ENCODE data around the gene HSPH1.
A peak's percentile ranks its signal among the peaks of the same experiment; 100 is the strongest.

Gene HSPH1

DNA sequence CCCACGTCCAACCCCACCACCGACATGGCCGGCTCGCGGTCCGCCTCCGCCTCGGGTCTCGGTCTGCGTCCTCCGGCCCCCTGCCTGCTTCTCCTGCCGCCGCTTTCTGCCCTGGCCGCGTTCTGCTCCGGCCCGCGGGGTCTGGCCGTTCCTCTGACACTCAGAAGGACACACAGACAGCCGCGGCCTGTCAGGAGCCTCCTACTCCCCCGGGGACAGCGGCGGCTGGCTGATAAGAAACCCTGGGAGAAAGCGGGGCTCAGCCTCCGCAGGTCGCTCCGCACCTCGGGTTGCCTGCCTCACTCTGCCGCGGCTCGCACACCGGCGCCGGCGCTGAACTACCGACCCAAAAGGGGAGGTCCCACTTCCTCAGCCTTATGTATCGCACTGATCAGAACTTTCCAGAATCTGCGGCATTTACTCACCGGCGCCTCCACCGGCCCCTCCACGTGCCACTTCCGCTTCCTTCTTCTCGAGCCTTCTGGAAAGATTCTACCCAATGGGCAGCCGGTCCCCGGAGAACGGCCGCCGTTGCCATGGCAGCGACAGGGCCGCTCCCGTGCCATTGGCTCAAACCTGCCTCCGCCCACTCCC, at the start of gene HSPH1:
Gene HSPH1 (minus strand): TSS at position 348 of the 594 bp plus-strand sequence. CDS start 322 bp downstream, at position 26.
- DNase-seq (ENCODE audit: low read depth in 2 of 2, low spot score in 1 of 2): peak; percentile 98

GRCh38 chr13:31209841-31210210, 48.1 kb upstream of the HSPH1 start:
- DNase-seq (ENCODE audit: low read depth in 2 of 2, low spot score in 1 of 2): no peak

DNA sequence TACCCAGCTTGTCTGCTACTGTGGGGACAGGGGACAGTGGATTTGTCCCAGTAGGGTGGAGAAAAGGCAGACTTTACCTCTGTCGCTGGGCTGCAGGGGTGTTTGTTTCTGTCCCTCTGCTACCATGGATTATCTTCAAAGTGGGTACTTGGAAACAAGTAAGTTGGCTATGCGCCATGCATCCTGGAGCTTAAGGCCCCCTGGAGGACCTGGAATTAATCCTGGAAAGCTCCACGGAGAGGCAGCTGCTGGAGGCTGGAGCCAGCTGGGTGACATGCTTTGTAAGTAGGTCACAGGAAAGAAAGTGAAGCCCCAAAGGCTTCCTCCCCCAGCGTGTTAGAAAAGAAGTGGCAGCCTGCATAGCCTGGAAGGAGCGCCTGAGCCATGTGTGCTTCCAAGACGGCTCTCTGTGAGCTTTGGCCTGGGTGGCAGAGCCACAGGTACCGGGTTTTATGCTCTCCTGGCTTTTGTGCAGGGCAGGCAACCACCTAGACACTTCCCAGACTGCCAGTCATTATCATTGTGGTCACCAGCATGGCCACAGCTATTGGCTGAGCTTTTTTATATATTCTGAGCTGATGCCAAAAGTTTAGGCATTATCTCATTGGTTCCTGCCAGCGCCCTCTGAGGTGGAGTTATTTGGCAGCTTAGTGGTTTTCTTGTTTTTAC, 47.6 kb upstream of the HSPH1 start:
- no peak for DNase-seq (ENCODE audit: low read depth in 2 of 2, low spot score in 1 of 2)

GRCh38 chr13:31208559-31209122, 46.9 kb upstream of the HSPH1 start:
- DNase-seq (ENCODE audit: low read depth in 2 of 2, low spot score in 1 of 2): no peak

GRCh38 chr13:31207661-31208552, 46.2 kb upstream of the HSPH1 start:
- DNase-seq (ENCODE audit: low read depth in 2 of 2, low spot score in 1 of 2): no peak

- DNase-seq (ENCODE audit: low read depth in 2 of 2, low spot score in 1 of 2): no peak
These were observed 42.9 kb upstream of the HSPH1 start for GRCh38 chr13:31204592-31204991.

DNA sequence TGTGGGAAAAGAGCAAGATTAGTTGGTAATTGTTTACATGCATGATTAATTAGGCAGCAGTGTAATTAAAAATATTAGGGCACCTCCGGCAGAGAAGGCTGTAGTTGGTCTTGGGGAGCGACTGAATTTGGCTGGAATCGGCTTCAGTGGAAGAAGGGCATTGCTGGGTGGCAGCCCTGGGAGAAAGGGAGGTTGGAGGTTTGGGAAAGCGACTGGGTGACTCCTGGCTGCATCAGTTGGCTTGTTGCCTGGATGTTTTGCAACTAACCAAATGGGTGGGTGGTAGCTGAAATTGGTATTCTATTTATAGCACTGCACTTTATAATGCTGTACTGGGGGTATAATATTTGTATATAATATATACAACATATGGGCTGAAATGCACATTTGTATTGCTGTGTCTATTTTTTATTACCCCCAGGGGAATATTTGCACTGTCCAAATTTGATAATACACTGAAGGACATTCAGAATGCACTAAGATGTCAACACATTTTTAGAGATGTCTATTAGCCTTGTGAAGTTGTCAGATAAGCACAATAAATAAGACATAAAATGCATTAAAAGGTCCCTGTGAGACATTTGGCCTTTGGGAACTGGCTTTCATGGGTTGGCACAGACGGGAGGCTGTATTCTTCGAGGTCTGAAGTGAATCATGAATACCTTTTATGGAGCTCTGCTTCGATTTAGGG, 39.8 kb upstream of the HSPH1 start:
- DNase-seq (ENCODE audit: low read depth in 2 of 2, low spot score in 1 of 2): no peak

GRCh38 chr13:31200637-31200971, 38.9 kb upstream of the HSPH1 start:
- peak in 1 of 2 donors; percentile 8 for DNase-seq (ENCODE audit: low read depth in 2 of 2, low spot score in 1 of 2)

DNA sequence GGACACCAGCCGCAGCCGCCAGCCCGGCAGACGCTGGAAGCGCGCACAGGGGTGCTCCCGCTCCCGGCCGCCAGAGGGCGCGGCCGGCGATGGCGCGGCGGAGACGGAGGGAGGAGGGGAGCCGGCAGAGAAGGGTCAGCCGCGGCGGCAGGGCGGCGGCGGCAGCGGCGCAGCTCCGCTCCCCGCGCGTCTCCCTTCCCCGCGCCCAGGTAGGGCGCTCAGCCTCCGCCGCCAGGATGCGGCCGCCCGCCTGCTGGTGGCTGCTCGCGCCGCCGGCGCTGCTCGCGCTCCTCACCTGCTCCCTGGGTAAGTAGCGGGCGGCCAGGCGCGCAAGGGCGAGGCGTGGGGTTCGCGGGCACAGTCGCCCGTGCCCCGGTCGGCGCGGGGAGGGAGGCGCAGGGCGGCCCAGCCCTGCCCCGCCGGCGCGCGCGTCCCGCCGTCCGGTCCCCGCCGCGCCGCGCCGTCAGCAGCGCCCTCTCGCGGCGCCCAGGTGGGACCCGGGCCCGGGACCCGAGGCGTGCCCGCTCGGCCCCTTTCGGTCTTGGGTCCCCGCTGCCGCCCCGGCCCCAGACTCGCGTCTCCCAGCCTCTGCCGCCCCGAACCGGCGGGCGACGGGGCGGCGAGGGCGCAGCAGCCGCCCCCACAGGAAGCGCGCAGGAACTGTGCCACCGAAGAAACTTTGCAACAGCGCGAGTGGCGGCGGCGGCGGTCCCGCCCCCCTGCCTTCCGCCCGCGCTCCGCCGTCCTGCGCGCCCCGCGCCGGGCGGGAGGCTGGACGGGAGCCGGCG, 38.3 kb upstream of the HSPH1 start, which contains the start of gene B3GLCT:
Gene B3GLCT (plus strand): TSS at position 127 of the 788 bp plus-strand sequence. CDS start 110 bp downstream, at position 237.
- peak; percentile 31 to 57 for DNase-seq (ENCODE audit: low read depth in 2 of 2, low spot score in 1 of 2)

GRCh38 chr13:31199527-31199848, 37.8 kb upstream of the HSPH1 start:
- DNase-seq (ENCODE audit: low read depth in 2 of 2, low spot score in 1 of 2): peak in 1 of 2 donors; percentile 23

DNA sequence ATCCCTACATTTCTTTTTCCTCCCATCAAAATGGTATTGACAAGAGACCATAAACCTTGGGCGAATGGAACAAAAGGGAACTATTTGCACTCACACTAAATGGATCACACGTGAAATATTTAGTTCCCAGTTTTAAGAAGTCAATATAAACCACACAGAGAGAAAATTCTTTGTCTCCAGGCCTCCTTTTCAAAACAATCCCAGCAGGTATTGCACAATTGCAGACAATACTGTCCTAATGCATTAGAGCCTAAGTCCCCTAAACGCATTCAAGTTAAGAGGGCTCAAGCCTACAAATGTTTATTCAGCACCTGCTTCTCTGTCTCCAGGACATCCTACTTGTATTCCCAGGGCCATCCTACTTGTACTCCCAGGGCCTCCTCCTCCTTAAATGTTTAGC, 36.8 kb upstream of the HSPH1 start:
- DNase-seq (ENCODE audit: low read depth in 2 of 2, low spot score in 1 of 2): no peak

- DNase-seq (ENCODE audit: low read depth in 2 of 2, low spot score in 1 of 2): no peak
These were observed 35.3 kb upstream of the HSPH1 start for GRCh38 chr13:31196992-31197391.

GRCh38 chr13:31195616-31196015, 33.9 kb upstream of the HSPH1 start:
- DNase-seq (ENCODE audit: low read depth in 2 of 2, low spot score in 1 of 2): no peak

DNA sequence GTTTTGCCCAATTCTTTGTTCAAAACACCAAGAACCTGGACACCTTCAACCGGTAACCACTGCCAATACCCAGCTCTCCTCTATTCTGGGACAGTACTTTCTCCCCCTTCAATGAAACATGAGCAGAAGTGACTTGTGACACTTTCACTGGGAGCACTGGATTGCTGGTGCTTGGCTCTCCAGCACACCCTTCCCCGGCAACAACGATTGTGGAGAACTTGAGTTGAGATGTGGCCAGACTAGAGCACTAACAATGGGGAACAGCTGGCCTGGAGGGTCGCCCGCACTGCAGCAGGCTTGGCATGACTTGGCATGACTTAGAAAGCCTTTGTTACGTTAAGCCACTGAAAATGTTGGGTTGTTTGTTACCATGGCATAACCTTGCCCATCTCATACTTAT, 30.6 kb upstream of the HSPH1 start:
- no peak for DNase-seq (ENCODE audit: low read depth in 2 of 2, low spot score in 1 of 2)

DNA sequence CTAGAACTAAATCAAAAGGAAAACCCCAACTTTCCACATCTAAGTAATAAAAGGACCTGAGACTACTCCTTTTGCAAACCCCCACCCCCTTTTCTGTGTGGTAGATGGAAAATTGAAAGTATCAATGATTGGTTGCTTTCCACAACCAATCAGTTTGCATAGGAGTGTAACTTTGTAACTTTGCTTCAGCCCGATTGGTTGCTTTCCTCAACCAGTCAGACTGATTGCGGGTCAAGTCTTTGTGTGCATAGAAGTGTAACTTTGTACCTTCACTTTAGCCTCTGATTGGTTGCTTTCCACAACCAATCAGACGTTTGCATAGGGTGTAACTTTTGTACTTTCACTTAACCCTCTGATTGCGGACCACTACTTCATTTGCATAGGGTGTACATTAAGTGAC, 30.0 kb upstream of the HSPH1 start:
- no peak for DNase-seq (ENCODE audit: low read depth in 2 of 2, low spot score in 1 of 2)

GRCh38 chr13:31184981-31185645, 23.4 kb upstream of the HSPH1 start:
- DNase-seq (ENCODE audit: low read depth in 2 of 2, low spot score in 1 of 2): no peak

GRCh38 chr13:31184451-31184850, 22.7 kb upstream of the HSPH1 start:
- no peak for DNase-seq (ENCODE audit: low read depth in 2 of 2, low spot score in 1 of 2)

DNA sequence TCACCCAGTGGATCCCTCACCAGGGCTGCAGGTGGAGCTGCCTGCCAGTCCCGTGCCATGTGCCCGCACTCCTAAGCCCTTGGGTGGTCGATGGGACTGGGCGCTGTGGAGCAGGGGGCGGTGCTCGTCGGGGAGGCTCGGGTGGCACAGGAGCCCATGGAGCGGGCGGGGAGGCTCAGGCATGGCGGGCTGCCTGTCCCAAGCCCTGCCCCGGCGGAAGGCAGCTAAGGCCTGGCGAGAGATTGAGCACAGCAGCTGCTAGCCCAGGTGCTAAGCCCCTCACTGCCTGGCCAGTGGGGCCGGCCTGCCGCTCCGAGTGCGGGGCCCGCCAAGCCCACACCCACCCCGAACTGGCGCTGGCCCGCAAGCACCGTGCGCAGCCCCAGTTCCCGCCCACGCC, 21.3 kb upstream of the HSPH1 start:
- DNase-seq (ENCODE audit: low read depth in 2 of 2, low spot score in 1 of 2): no peak

- DNase-seq (ENCODE audit: low read depth in 2 of 2, low spot score in 1 of 2): no peak
These were observed 18.1 kb upstream of the HSPH1 start for GRCh38 chr13:31179754-31180153.

DNA sequence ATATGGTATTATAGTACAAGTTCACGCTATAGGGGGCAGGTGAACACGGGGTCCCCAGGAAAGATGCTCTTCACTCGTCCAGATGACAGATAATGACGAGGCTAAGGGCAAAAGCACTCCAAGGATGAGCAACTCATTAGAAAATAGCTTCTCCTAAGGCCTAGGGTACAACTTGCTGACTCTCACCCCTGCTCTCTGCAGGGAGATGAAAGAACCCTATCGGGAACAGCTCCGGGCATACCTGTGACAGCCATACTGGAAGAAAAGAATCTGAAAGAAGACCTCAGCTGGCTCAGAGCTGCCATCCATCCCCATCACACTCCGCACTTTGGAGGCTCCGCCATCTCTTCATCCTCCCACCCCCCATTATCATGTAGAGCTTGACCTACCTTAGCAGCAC, 17.5 kb upstream of the HSPH1 start:
- DNase-seq (ENCODE audit: low read depth in 2 of 2, low spot score in 1 of 2): no peak
